Ureter (tissue), 1 donor: ENCODE data around the gene FURIN. TPM values are rescaled to one million over a fixed set of nuclear protein-coding genes. Genes with fewer than 3 reads are reported as not detected.
"Not testable (repeated sequence)": the region's sequence is repeated elsewhere in the genome, so short reads cannot be mapped to it uniquely, and the experiment has no call there.

Experiments
- DNase-seq: peaks from one replicate; pipeline ENCODE4 v3.0.0-alpha.2; 2020; ENCODE audit warnings: low spot score
- total RNA-seq: library from RNA; stranded (reverse); gene quantifications from one replicate; pipeline ENCODE4 v1.2.4, GENCODE V29; 2023
- donor health status: DM: yes; HTN: yes; CAD: no.

FURIN gene
- total RNA-seq, 1 donor from 2014 or later = 41.3 TPM

- no peak for DNase-seq
These were observed 46.9 kb downstream of the FURIN start for GRCh38 chr15:90915216-90915807.

- no peak for DNase-seq
These were observed 47.5 kb downstream of the FURIN start for GRCh38 chr15:90915808-90916440.

- no peak for DNase-seq
These were observed 48.1 kb downstream of the FURIN start for GRCh38 chr15:90916461-90916860.

GRCh38 chr15:90917569-90917968 is 49.2 kb downstream of the FURIN start:
- DNase-seq = no peak

- no peak for DNase-seq
These were observed 49.8 kb downstream of the FURIN start for GRCh38 chr15:90918034-90918788.

GRCh38 chr15:90918835-90919234 is 50.4 kb downstream of the FURIN start:
- DNase-seq = no peak

- DNase-seq = no peak
These were observed 53.5 kb downstream of the FURIN start for GRCh38 chr15:90921887-90922286.

GRCh38 chr15:90922712-90923322 is 54.4 kb downstream of the FURIN start:
- not testable (repeated sequence) for DNase-seq

- DNase-seq = no peak
These were observed 56.0 kb downstream of the FURIN start for GRCh38 chr15:90924375-90924774.

GRCh38 chr15:90926766-90927165 is 58.4 kb downstream of the FURIN start:
- not testable (repeated sequence) for DNase-seq

- not testable (repeated sequence) for DNase-seq
These were observed 59.7 kb downstream of the FURIN start for GRCh38 chr15:90928106-90928505.

- DNase-seq = no peak
These were observed 61.0 kb downstream of the FURIN start for GRCh38 chr15:90929246-90930019.

- DNase-seq = no peak
These were observed 62.6 kb downstream of the FURIN start for GRCh38 chr15:90930861-90931574.

GRCh38 chr15:90931575-90931827 is 63.1 kb downstream of the FURIN start:
- no peak for DNase-seq

- DNase-seq = peak; percentile 92
These were observed 63.7 kb downstream of the FURIN start, which contains the start of gene HDDC3 for GRCh38 chr15:90931828-90932659. Gene HDDC3 (minus strand): TSS chr15:90932549. CDS start chr15:90932540, 9 bp downstream.

GRCh38 chr15:90932660-90932991 is 64.2 kb downstream of the FURIN start:
- no peak for DNase-seq
